Kidney epithelial cell (primary cell): ENCODE measurements around the gene SLC4A4. TPM values are rescaled to one million over a fixed set of nuclear protein-coding genes. Genes with fewer than 3 reads are reported as not detected.
A peak's percentile ranks its signal among the peaks of the same experiment; 100 is the strongest.

ENCODE experiments used
- DNase-seq: peaks from one replicate; pipeline ENCODE4 v3.0.0-alpha.2; 2010; ENCODE audit warnings: low read depth
- H3K27me3 ChIP-seq: 2 replicates; pipeline ENCODE4 v1.6.0; 2011; ENCODE audit warnings: low read length; ENCODE audit not compliant: control insufficient read depth, insufficient read depth
- H3K36me3 ChIP-seq: 2 replicates; pipeline ENCODE4 v1.5.1; 2011; ENCODE audit warnings: low read length; ENCODE audit not compliant: control insufficient read depth, insufficient read depth
- H3K4me3 ChIP-seq: 2 replicates; pipeline ENCODE4 v1.5.1; 2011; ENCODE audit warnings: low read depth, mild to moderate bottlenecking, control low read depth, low read length
- CTCF ChIP-seq: IDR thresholded peaks from 2 replicates; pipeline ENCODE4 v1.5.1; 2011; ENCODE audit warnings: mild to moderate bottlenecking, moderate library complexity, low read length, control low read depth, inconsistent platforms; ENCODE audit not compliant: insufficient read depth, poor library complexity, severe bottlenecking
- total RNA-seq: library from RNA; depleted of rRNA; stranded (reverse); fragments of >200 nt; gene quantifications from 2 replicates; pipeline ENCODE4 v1.2.3, GENCODE V29; 2015

The SLC4A4 gene
- total RNA-seq, 1 donor from 2014 or later = 2.7 TPM

- no peaks in the 10 kb centered on the region for H3K36me3 ChIP-seq
Measured at GRCh38 chr4:71524756-71525155, 185.9 kb downstream of the SLC4A4 start.

DNA sequence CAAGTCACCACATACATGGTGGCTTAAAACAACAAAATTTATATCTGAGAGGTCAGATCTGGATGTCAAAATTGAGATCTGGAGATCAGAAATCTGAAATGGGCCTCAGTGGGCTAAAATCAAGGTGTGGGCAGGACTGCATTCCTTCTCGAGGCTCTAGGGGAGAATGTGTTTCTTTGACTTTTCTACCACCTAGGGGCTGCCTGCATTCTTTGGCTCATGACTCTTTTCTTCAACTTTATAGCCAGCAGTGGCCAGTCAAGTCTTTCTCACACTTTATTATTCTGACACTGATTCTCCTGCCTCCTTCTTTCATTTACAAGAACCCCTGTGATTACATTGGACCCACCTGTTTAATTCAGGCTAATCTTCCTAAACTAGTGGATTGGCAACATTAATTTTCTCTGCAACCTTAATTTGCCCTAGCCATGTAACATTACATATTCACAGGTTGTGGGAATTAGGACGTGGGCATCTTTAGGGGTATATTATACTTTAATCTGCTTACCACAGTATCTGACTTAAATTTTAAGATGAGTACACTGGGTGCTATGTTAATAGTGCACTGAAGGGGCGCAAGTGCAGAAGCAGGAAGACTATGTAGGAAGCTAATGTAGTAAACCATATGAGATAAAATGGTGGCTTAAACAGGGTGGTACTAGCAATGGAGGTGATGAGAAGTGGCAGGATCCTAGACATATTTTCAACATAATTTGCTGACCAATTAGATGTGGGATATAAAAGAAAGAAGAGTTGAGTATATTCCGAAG, 188.0 kb downstream of the SLC4A4 start:
- no peaks in the 10 kb centered on the region for H3K36me3 ChIP-seq
- DNase-seq = no peak
- H3K4me3 ChIP-seq = no peak overlapping the region
- H3K27me3 ChIP-seq = no peaks in the 10 kb centered on the region
- peak; percentile 26 for TF ChIP-seq CTCF

More at GRCh38 chr4:71524756-71525155, 185.9 kb downstream of the SLC4A4 start:
- no peak for TF ChIP-seq CTCF
- Histone ChIP-seq H3K27me3 (no peaks in the 10 kb centered on the region), H3K4me3 (no peak overlapping the region)
- DNase-seq = no peak

DNA sequence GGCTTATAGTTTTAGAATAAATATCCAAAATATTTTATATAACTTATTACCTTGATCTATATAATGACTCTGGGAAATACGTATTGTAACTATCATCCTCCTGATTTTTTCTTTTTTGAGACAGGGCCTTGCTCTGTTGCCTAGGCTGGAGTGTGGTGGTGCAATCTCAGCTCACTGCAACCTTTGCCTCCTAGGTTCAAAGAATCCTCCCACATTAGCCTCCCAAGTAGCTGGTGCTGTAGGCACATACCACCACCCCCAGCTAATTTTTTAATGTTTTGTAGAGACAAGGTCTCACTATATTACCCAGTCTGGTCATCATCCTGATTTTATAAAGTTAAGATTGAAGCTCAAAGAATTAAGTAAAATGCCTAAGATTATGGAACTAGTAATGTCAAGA, 193.6 kb downstream of the SLC4A4 start:
- Histone ChIP-seq H3K4me3 (no peak overlapping the region), H3K27me3 (no peaks in the 10 kb centered on the region), H3K36me3 (no peaks in the 10 kb centered on the region)
- DNase-seq = no peak
- TF ChIP-seq CTCF = no peak

- TF ChIP-seq CTCF = no peak
- DNase-seq = no peak
- Histone ChIP-seq H3K27me3 (no peaks in the 10 kb centered on the region), H3K36me3 (no peaks in the 10 kb centered on the region), H3K4me3 (no peak overlapping the region)
Measured at GRCh38 chr4:71533121-71533520, 194.3 kb downstream of the SLC4A4 start.

- no peak for TF ChIP-seq CTCF
- no peaks in the 10 kb centered on the region for H3K27me3 ChIP-seq
- no peaks in the 10 kb centered on the region for H3K36me3 ChIP-seq
- no peak for DNase-seq
- H3K4me3 ChIP-seq = no peak overlapping the region
Measured at GRCh38 chr4:71537551-71538065, 198.8 kb downstream of the SLC4A4 start.

DNA sequence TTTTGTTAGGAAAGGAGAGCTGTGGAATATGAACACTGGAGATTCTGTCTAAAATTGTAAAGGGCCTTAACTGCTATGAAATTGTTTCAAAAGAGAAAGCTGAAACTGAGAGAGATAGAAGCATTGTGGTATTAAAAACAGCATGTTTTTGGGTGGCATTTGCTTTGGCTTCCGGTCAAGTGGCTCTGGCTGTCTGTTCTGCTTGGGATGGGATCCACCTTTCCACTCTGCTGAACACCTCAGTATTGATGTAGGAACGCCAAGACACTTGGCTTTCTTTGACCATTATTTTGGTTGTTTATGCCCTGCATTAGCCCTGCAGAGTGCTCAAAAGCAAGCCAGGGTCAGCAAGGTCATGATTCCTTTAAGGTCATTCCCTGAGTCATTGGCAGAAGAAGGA, 199.7 kb downstream of the SLC4A4 start:
- TF ChIP-seq CTCF = no peak
- no peak for DNase-seq
- Histone ChIP-seq H3K36me3 (no peaks in the 10 kb centered on the region), H3K27me3 (no peaks in the 10 kb centered on the region), H3K4me3 (no peak overlapping the region)
